ENCODE results near the gene OR13C2. TPM values are rescaled to one million over a fixed set of nuclear protein-coding genes. Genes with fewer than 3 reads are reported as not detected.

OR13C2 gene
- total RNA-seq, 1 donor from 2014 or later: not detected

Other genes starting within 250 kb of the OR13C2 start
- gene OR13F1, start 101.4 kb downstream of the OR13C2 start, total RNA-seq: not detected
- 0.51 TPM for gene OR13C4, start 78.4 kb downstream of the OR13C2 start, total RNA-seq
- gene OR13C3, start 68.8 kb downstream of the OR13C2 start, total RNA-seq: not detected
- gene OR13C8, start 36.5 kb downstream of the OR13C2 start, total RNA-seq: not detected
- not detected for gene OR13C5, start 6.2 kb downstream of the OR13C2 start, total RNA-seq
- 0.41 TPM for gene OR13C9, start 12.6 kb upstream of the OR13C2 start, total RNA-seq
- gene OR13D1, start 88.9 kb upstream of the OR13C2 start, total RNA-seq: not detected
- gene NIPSNAP3A, start 142.1 kb upstream of the OR13C2 start, total RNA-seq: 51.0 TPM
- 15.7 TPM for gene NIPSNAP3B, start 158.5 kb upstream of the OR13C2 start, total RNA-seq

Measured in tongue (tissue), 1 donor.